ENCODE measurements around the gene SLCO4C1. TPM values are rescaled to one million over a fixed set of nuclear protein-coding genes. Genes with fewer than 3 reads are reported as not detected.

Gene SLCO4C1
- total and polyA plus RNA-seq, 2 of the 13 experiments (the other 11 are each of a cell fraction or from before 2014, with no cell fraction given), result 1.3 to 7.8 TPM

- ATAC-seq, result peak; percentile 92
- peak overlapping the region; percentile 46 for H3K27ac ChIP-seq (ENCODE audit: extremely low read length, insufficient read depth, low read length)
- TF ChIP-seq ARID5B (CRISPR knock-in tag; IDR thresholded peaks at IDR 0.05), result peak; percentile 41; the same call in 1 of the 2 replicates
- peak; percentile 68; the same call in 1 of the 2 replicates for TF ChIP-seq ZMYM3 (CRISPR knock-in tag; IDR thresholded peaks at IDR 0.05)
- peak; percentile 99 for TF ChIP-seq ZNF121 (CRISPR knock-in tag; IDR thresholded peaks at IDR 0.05)
- no peak for TF ChIP-seq ZNF441 (CRISPR knock-in tag; IDR thresholded peaks at IDR 0.05; ENCODE audit: borderline replicate concordance)
- TF ChIP-seq PATZ1 (CRISPR knock-in tag; IDR thresholded peaks at IDR 0.05), result 0 out of 2 replicates have a peak, but pooled peaks have one; percentile 20
- TF ChIP-seq JUN (CRISPR knock-in tag; IDR thresholded peaks at IDR 0.05), result no peak
- no peak for TF ChIP-seq ZKSCAN8 (CRISPR knock-in tag; IDR thresholded peaks at IDR 0.05; ENCODE audit: borderline replicate concordance)
- no peak for TF ChIP-seq KAT8 (CRISPR knock-in tag; IDR thresholded peaks at IDR 0.05)
- TF ChIP-seq NR2F6 (IDR thresholded peaks at IDR 0.05), result no peak
- 0 out of 2 replicates have a peak, but pooled peaks have one; percentile 21 for TF ChIP-seq NR2F6 (CRISPR knock-in tag; IDR thresholded peaks at IDR 0.05)
- no peak for TF ChIP-seq GMEB1 (CRISPR knock-in tag; IDR thresholded peaks at IDR 0.05; ENCODE audit: borderline replicate concordance)
- no peak for TF ChIP-seq ZNF614 (CRISPR knock-in tag; IDR thresholded peaks at IDR 0.05; ENCODE audit: borderline replicate concordance)
- TF ChIP-seq ZMYM4 (CRISPR knock-in tag; IDR thresholded peaks at IDR 0.05), result peak; percentile 81
- TF ChIP-seq ZFP1 (CRISPR knock-in tag; IDR thresholded peaks at IDR 0.05), result no peak
- TF ChIP-seq ATF4 (CRISPR knock-in tag; IDR thresholded peaks at IDR 0.05), result no peak
- no peak for TF ChIP-seq ETV6 (CRISPR knock-in tag; conservative IDR thresholded peaks at IDR 0.05)
Measured at GRCh38 chr5:102290004-102290403, 6.1 kb downstream of the SLCO4C1 start.

More at GRCh38 chr5:102290004-102290403, 6.1 kb downstream of the SLCO4C1 start:
- WGBS (ENCODE audit: low lambda C conversion rate), result 82% methylated on average over 3 of the region's 3 CpGs
- peaks cover 56% of the 10 kb centered on the region for H3K4me1 ChIP-seq (ENCODE audit: insufficient read depth, low read length)
- POLR2A ChIA-PET, result no interaction called here
- in situ Hi-C loops (cut with HindIII; ENCODE audit: extremely low pct_ligation_motif_present, low pct_unique_long_range_greater_than_20kb) (no loop called here), intact Hi-C loops (cut with micrococcal nuclease; ENCODE audit: unreplicated experiment) (loop anchor here (10.0 kb wide), 1 partner anchor 185 kb away; no protein-coding TSS in a partner anchor)
- peaks cover 6% of the 10 kb centered on the region for H3K79me2 ChIP-seq (ENCODE audit: insufficient read depth, low read length)
- H3K27me3 ChIP-seq (ENCODE audit: control insufficient read depth in 1 of 2, insufficient read depth in 2 of 2, low read length in 2 of 2), result no peaks in the 10 kb centered on the region
- no peak overlapping the region for H3K4me3 ChIP-seq (replicated peaks in 1 of 3; ENCODE audit: insufficient read depth in 1 of 3, low read depth in 2 of 3, low read length in 3 of 3)
- no peaks in the 10 kb centered on the region for H4K20me1 ChIP-seq (ENCODE audit: insufficient read depth, low read length)
- H2AFZ ChIP-seq (ENCODE audit: low read length), result no peak overlapping the region
- BruUV-seq (replicated peaks), result no TSS peak
- CTCF ChIA-PET (ENCODE audit: low intra/inter-chr PET ratio, low total read pairs), result no interaction called here
- DNase-seq (ENCODE audit: low spot score) (no peak), FAIRE-seq (no peak)
- no peaks in the 10 kb centered on the region for H3K9me3 ChIP-seq (ENCODE audit: low read length)
- peak overlapping the region; percentile 62; the same call in 1 of the 2 replicates for H3K4me2 ChIP-seq (ENCODE audit: low read depth, low read length)
- no peak overlapping the region for H3K9ac ChIP-seq (ENCODE audit: insufficient read depth, low read depth, low read length)
- H3K36me3 ChIP-seq (replicated peaks in 1 of 2; ENCODE audit: control insufficient read depth in 1 of 2, insufficient read depth in 2 of 2, low read length in 2 of 2), result no peaks in the 10 kb centered on the region
